ENCODE results near the gene THSD4. TPM values are rescaled to one million over a fixed set of nuclear protein-coding genes. Genes with fewer than 3 reads are reported as not detected.
A peak's percentile ranks its signal among the peaks of the same experiment; 100 is the strongest.

Gene THSD4
- total RNA-seq, 6 experiments from 2014 or later, result 5.2 to 21.8 (median 13.7) TPM

DNA sequence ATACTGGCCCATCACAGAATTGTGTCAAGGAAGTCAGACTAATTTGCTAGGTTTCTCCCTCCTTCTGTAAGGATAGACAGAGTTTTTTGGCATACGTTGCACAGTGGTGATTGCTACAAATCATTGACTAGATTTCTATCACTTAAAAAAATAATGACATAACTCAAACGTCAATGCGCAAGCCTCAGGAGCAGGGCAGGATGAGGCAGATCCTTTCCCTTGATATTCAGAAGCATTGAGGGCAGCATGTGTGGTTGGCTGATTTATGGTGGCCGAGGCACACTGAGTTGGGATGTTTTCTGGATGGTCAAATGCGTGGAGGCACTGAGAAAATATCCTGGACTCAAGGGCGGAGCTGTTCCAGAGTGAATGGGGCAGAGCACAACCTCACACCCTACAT, 14.4 kb downstream of the THSD4 start:
- H3K27me3 ChIP-seq, result no peaks in the 10 kb centered on the region
- H3K27ac ChIP-seq, result no peak overlapping the region
- 49% methylated on average over 6 of the region's 6 CpGs for WGBS (ENCODE audit: insufficient coverage, low coverage, low lambda C conversion rate, missing lambda C conversion rate)
- no peaks in the 10 kb centered on the region for H3K36me3 ChIP-seq
- peak in 1 of 4 donors; percentile 11 for ATAC-seq
- no peaks in the 10 kb centered on the region for H3K9me3 ChIP-seq
- no peaks in the 10 kb centered on the region for H3K4me1 ChIP-seq
- no peak overlapping the region for H3K4me3 ChIP-seq
- intact Hi-C loops (cut with DNase I), result no loop called here
- no peak for DNase-seq
- TF ChIP-seq CTCF (IDR thresholded peaks at IDR 0.05) (no peak), POLR2A (IDR thresholded peaks at IDR 0.05) (no peak)

DNA sequence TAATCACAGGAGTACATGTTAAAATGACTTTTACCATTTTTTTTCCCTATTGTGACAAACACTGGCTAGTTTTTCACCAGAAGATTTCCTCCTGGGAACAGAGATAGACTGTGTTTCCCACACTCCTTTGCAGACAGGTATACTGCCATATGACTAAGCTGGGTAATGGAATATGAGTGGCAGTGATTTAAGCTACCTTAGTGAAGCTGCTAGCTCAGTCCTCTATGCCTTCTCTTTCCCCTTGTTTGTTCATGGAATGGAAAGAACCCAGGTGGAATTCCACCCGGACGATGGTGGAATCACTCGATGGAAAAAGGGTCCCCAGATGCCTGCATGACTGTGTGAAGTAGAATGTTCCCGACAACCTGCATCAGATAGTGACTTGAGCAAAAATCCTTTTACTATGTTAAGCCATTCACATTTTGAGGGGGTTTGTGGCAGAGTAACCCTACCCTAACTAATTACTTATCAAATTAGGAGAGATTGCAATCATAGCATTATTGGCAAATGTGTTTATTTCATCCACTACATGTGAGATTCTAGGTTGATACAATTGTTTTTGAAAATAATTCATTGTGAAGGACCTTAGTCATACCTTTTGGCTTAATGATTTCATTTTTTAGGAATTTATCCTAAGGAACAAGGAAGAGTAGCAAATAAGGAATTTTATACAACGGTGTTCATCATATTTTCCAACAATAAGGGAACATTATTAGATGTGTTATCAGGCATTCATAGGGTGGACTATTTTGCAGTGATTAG, 16.5 kb downstream of the THSD4 start:
- no peaks in the 10 kb centered on the region for H3K27me3 ChIP-seq
- H3K36me3 ChIP-seq, result no peaks in the 10 kb centered on the region
- ATAC-seq (no peak), DNase-seq (no peak)
- H3K4me1 ChIP-seq, result peaks cover 0 to under 1% (median 0%) of the 10 kb centered on the region in 4 donors
- no peak overlapping the region for H3K4me3 ChIP-seq
- 83% methylated on average over 5 of the region's 5 CpGs for WGBS (ENCODE audit: insufficient coverage, low coverage, low lambda C conversion rate, missing lambda C conversion rate)
- TF ChIP-seq CTCF (IDR thresholded peaks at IDR 0.05), result no peak
- no peak for TF ChIP-seq POLR2A (IDR thresholded peaks at IDR 0.05)
- intact Hi-C loops (cut with DNase I), result no loop called here
- H3K27ac ChIP-seq, result no peak overlapping the region
- no peaks in the 10 kb centered on the region for H3K9me3 ChIP-seq

DNA sequence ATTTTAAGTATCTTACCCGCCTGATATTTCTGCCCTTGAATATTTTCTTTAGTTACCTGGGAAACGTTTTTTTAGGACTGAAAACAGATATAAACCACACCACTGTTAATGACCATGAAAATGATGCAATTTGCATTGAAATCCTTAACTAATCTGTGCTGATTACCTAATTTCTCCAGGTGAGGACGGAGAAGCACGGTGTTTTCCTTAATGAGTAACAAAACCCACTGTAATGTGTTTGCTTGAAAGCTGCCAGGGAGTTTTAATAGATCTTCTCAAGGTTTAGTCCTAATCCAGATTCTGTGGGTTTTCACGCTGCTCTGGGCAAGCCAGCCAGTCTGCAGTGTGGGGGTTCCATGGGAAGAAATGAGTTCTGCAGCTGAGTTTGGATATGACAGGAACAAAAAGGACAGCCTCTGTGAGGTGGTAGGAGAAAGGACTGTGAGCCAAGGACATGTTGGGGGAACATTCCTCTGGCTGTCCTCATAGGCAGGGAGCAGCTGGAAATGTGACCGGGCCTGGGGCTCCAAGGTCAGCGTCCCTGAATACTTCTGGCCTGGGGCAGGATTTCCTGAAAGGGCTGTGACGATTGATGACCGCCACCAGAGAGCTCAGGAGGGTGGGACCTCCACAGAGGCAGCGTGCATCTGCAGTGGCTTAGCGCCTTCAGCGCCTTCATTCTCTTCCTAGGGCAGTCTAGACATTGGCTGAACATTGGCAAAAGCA, 18.6 kb downstream of the THSD4 start:
- DNase-seq (no peak), ATAC-seq (peak in 3 of 4 donors; percentile 27 to 32 (median 29))
- no peak for TF ChIP-seq POLR2A (IDR thresholded peaks at IDR 0.05)
- TF ChIP-seq CTCF (IDR thresholded peaks at IDR 0.05), result no peak
- Histone ChIP-seq H3K4me3 (no peak overlapping the region), H3K27me3 (no peaks in the 10 kb centered on the region), H3K4me1 (peaks cover 0 to 16% (median 4%) of the 10 kb centered on the region in 4 donors), H3K36me3 (no peaks in the 10 kb centered on the region), H3K27ac (no peak overlapping the region), H3K9me3 (no peaks in the 10 kb centered on the region)
- intact Hi-C loops (cut with DNase I), result no loop called here
- WGBS (ENCODE audit: insufficient coverage, low coverage, low lambda C conversion rate, missing lambda C conversion rate), result 22% methylated on average over 7 of the region's 12 CpGs

DNA sequence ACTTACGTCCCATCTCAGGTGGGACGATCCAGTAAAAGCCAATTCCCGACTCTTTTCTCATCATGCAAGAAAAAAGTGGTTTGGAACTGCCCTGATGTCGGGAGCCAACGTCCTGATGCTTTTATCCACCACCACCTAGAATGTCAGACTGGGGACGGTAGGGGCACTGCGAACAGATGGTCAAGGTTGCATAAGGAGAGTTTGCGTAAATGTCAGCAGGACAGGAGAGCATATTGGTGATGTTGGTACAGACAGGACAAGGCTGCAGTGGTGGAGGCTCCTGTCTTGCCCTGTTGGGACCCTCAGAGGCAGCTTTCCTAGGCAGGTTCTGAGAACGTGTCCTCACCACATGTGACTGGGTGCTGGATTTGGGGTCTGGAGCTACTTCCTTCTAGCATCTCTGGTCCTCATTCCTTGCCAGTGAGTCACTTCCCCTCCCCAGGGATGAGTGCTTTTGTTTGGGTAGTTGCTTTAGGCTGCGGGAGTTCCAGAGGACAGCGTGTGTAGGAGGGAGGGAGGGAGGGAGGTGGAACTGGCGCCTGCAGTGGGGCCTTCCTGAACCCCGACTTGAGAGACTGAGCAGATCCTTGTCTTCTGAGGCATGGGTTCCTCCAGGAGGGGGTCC, 21.0 kb downstream of the THSD4 start:
- intact Hi-C loops (cut with DNase I), result no loop called here
- DNase-seq, result no peak

More for the DNA sequence above, 21.0 kb downstream of the THSD4 start:
- Histone ChIP-seq H3K27ac (no peak overlapping the region), H3K27me3 (no peaks in the 10 kb centered on the region), H3K4me1 (peaks cover 0 to 25% (median 4%) of the 10 kb centered on the region in 4 donors), H3K9me3 (no peaks in the 10 kb centered on the region), H3K36me3 (no peaks in the 10 kb centered on the region), H3K4me3 (no peak overlapping the region)
- no peak for TF ChIP-seq CTCF (IDR thresholded peaks at IDR 0.05)
- no peak for TF ChIP-seq POLR2A (IDR thresholded peaks at IDR 0.05)
- WGBS (ENCODE audit: insufficient coverage, low coverage, low lambda C conversion rate, missing lambda C conversion rate), result 83% methylated on average over 4 of the region's 13 CpGs
- ATAC-seq, result peak in 3 of 4 donors; percentile 16 to 64 (median 41)
